ENCODE results near the gene MYLK2. TPM values are rescaled to one million over a fixed set of nuclear protein-coding genes. Genes with fewer than 3 reads are reported as not detected.

The MYLK2 gene
- total RNA-seq, 4 donors from 2014 or later = 0.27 to 0.54 (median 0.31) TPM; not detected in 1

DNA sequence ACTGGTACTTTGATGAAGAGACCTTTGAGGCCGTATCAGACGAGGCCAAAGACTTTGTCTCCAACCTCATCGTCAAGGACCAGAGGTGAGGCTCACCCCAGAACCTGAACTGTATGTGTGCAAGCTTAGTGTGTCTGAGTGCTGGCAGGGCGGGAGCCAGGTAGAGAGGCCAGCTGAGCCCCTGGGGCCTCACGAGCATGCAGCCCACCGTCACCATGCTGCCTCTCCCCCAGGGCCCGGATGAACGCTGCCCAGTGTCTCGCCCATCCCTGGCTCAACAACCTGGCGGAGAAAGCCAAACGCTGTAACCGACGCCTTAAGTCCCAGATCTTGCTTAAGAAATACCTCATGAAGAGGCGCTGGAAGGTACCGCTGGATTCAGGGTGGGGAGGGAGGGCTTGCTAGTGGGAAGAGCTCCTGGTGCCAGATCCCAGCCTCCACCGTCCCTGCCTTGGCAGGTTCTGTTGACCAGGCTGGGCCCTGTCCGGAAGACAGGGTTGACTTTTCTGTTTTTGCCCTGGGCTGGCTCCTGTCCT is 12.7 kb downstream of the MYLK2 start:
- no peaks in the 10 kb centered on the region for H3K27me3 ChIP-seq
- no peak overlapping the region for H3K27ac ChIP-seq
- H3K36me3 ChIP-seq = no peaks in the 10 kb centered on the region
- ATAC-seq = no peak
- H3K9me3 ChIP-seq = no peaks in the 10 kb centered on the region
- TF ChIP-seq POLR2A (IDR thresholded peaks at IDR 0.05) (no peak), POLR2AphosphoS5 (IDR thresholded peaks at IDR 0.05) (no peak), EP300 (IDR thresholded peaks at IDR 0.05) (no peak)
- TF ChIP-seq, protein P1, sequence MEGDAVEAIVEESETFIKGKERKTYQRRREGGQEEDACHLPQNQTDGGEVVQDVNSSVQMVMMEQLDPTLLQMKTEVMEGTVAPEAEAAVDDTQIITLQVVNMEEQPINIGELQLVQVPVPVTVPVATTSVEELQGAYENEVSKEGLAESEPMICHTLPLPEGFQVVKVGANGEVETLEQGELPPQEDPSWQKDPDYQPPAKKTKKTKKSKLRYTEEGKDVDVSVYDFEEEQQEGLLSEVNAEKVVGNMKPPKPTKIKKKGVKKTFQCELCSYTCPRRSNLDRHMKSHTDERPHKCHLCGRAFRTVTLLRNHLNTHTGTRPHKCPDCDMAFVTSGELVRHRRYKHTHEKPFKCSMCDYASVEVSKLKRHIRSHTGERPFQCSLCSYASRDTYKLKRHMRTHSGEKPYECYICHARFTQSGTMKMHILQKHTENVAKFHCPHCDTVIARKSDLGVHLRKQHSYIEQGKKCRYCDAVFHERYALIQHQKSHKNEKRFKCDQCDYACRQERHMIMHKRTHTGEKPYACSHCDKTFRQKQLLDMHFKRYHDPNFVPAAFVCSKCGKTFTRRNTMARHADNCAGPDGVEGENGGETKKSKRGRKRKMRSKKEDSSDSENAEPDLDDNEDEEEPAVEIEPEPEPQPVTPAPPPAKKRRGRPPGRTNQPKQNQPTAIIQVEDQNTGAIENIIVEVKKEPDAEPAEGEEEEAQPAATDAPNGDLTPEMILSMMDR (IDR thresholded peaks at IDR 0.05) = no peak
- peaks cover 0 to 24% (median 8%) of the 10 kb centered on the region in 3 donors for H3K4me1 ChIP-seq
- WGBS, 2 donors (ENCODE audit: low coverage in 1 of 2) = 80% methylated on average over 1 of the region's 17 CpGs; no CpG with 5 or more reads in 1 of the 2 donors
- H3K4me3 ChIP-seq = no peak overlapping the region

DNA sequence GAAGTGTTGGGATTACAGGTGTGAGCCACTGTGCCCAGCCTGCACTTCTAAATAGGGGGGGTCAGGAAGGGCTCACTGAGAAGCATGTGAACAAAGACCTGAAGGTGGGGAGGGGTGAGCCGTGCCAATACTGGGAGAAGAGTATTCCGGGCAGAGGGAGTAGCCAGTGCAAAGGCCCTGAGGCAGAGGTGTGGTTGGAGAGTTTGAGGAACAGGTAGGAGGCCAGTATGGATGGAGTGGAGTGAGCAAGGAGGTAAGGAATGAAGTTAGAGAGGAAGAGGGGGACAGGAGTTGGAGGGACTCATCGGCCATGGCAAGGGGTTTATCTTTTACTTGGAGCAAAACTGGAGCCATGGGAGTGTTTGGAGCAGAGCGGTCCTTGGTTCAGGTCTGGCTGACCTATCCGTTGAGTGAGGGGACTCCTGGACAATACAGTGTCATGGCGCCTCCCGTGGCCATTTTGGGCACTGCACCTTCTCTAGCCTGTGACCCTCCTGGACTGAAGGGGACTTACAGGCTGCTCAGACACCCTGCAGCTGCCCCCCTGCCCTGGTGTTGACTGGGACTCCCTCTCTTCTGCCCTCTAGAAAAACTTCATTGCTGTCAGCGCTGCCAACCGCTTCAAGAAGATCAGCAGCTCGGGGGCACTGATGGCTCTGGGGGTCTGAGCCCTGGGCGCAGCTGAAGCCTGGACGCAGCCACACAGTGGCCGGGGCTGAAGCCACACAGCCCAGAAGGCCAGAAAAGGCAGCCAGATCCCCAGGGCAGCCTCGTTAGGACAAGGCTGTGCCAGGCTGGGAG is 14.2 kb downstream of the MYLK2 start:
- peaks cover 0 to 39% (median 8%) of the 10 kb centered on the region in 3 donors for H3K4me1 ChIP-seq
- no peak overlapping the region for H3K4me3 ChIP-seq
- no peak overlapping the region for H3K27ac ChIP-seq
- H3K9me3 ChIP-seq = no peaks in the 10 kb centered on the region
- TF ChIP-seq POLR2A (IDR thresholded peaks at IDR 0.05) = no peak
- TF ChIP-seq, protein P1 (IDR thresholded peaks at IDR 0.05) = peak in 3 of 4 experiments; percentile 41 to 72 (median 61)
- H3K27me3 ChIP-seq = no peaks in the 10 kb centered on the region
- ATAC-seq = no peak
- 49 to 52% methylated on average over 6 to 7 of the region's 14 CpGs for WGBS, 2 donors (ENCODE audit: low coverage in 1 of 2)
- H3K36me3 ChIP-seq = no peaks in the 10 kb centered on the region

- TF ChIP-seq POLR2AphosphoS5 (IDR thresholded peaks at IDR 0.05) (no peak), EP300 (IDR thresholded peaks at IDR 0.05) (no peak), POLR2A (IDR thresholded peaks at IDR 0.05) (no peak)
- TF ChIP-seq, protein P1 (IDR thresholded peaks at IDR 0.05) = no peak
- Histone ChIP-seq H3K27ac (no peak overlapping the region), H3K36me3 (no peaks in the 10 kb centered on the region), H3K9me3 (no peaks in the 10 kb centered on the region), H3K4me3 (no peak overlapping the region), H3K4me1 (peaks cover 0 to 46% (median 8%) of the 10 kb centered on the region in 3 donors), H3K27me3 (no peaks in the 10 kb centered on the region)
- 60% methylated on average over 3 of the region's 20 CpGs; no CpG with 5 or more reads in 1 of the 2 donors for WGBS, 2 donors (ENCODE audit: low coverage in 1 of 2)
- no peak for ATAC-seq
These were observed 14.9 kb downstream of the MYLK2 start for GRCh38 chr20:31833931-31834521.

- Histone ChIP-seq H3K9me3 (no peaks in the 10 kb centered on the region), H3K36me3 (no peaks in the 10 kb centered on the region), H3K27ac (peak overlapping the region in 2 of 4 donors; percentile 22 to 48), H3K4me3 (no peak overlapping the region), H3K4me1 (peaks cover 0 to 46% (median 8%) of the 10 kb centered on the region in 3 donors), H3K27me3 (no peaks in the 10 kb centered on the region)
- TF ChIP-seq, protein P1 (IDR thresholded peaks at IDR 0.05) = no peak
- TF ChIP-seq POLR2AphosphoS5 (IDR thresholded peaks at IDR 0.05) (no peak), POLR2A (IDR thresholded peaks at IDR 0.05) (no peak), EP300 (IDR thresholded peaks at IDR 0.05) (no peak)
- ATAC-seq = peak; percentile 2
- WGBS, 2 donors (ENCODE audit: low coverage in 1 of 2) = no CpG with 5 or more reads among the region's 9 CpGs
These were observed 16.4 kb downstream of the MYLK2 start for GRCh38 chr20:31835554-31835953.

All from gastroesophageal sphincter (tissue), 4 donors.